Kidney (tissue), 14 donors: ENCODE data around the gene HK2. TPM values are rescaled to one million over a fixed set of nuclear protein-coding genes. Genes with fewer than 3 reads are reported as not detected.

Experiments
- DNase-seq, 5 donors: peaks; one replicate each; pipeline ENCODE4 v3.0.0-alpha.2; 2013 to 2020
- FAIRE-seq: peaks from 2 replicates; lab custom pipeline; 2012; peaks lifted over from hg19 to GRCh38; lab: Jason Lieb, UNC
- H3K27ac ChIP-seq, 2 donors: one replicate each; pipeline ENCODE4 v1.7.0; 2013; ENCODE audit warnings: low read depth in 2 of 2, low read length in 2 of 2, inconsistent platforms in 1 of 2
- H3K27me3 ChIP-seq: one replicate; pipeline ENCODE4 v1.7.1; 2013; ENCODE audit warnings: low read length, inconsistent platforms; ENCODE audit not compliant: control insufficient read depth, insufficient read depth
- H3K36me3 ChIP-seq, 3 donors: one replicate each; pipeline versions ENCODE4 v1.7.0 to v1.7.1; 2013; ENCODE audit warnings: low read length in 3 of 3, control low read depth in 1 of 3, inconsistent platforms in 1 of 3; ENCODE audit not compliant: insufficient read depth in 3 of 3, control insufficient read depth in 2 of 3
- H3K4me1 ChIP-seq, 3 donors: one replicate each; pipeline versions ENCODE4 v1.7.0 to v1.7.1; 2013; ENCODE audit warnings: low read length in 3 of 3, inconsistent platforms in 1 of 3, low read depth in 1 of 3; ENCODE audit not compliant: control insufficient read depth in 2 of 3, insufficient read depth in 2 of 3
- H3K4me3 ChIP-seq, 3 donors: one replicate each; pipeline versions ENCODE4 v1.7.0 to v1.8.1; 2013; ENCODE audit warnings: low read length in 3 of 3, control low read depth in 1 of 3, inconsistent platforms in 1 of 3
- H3K9ac ChIP-seq, 3 donors: one replicate each; pipeline versions ENCODE4 v1.7.0 to v1.7.1; 2013; ENCODE audit warnings: low read length in 3 of 3, control low read depth in 1 of 3, inconsistent platforms in 1 of 3
- H3K9me3 ChIP-seq, 3 donors: one replicate each; pipeline versions ENCODE4 v1.7.0 to v1.7.1; 2013; ENCODE audit warnings: low read length in 3 of 3, control low read depth in 1 of 3, inconsistent platforms in 1 of 3; ENCODE audit not compliant: control insufficient read depth in 2 of 3, insufficient read depth in 1 of 3
- intact Hi-C: fragments of 100-400 bp; cut with DNase I; formaldehyde crosslinking; loops from one replicate; pipeline ENCODE4 v1.11.1; 2022
- polyA plus RNA-seq: library from polyadenylated mRNA; stranded (reverse); fragments of 350-450 nt; fragmentation: Illumina TruSeq; extraction: RNeasy Lipid Tissue Mini Kit (QIAGEN cat#74804); gene quantifications from one replicate; pipeline ENCODE4 v1.2.3, GENCODE V29; 2014; ENCODE audit warnings: low read depth, low replicate concordance; ENCODE audit not compliant: insufficient read depth
- total RNA-seq: library from RNA; stranded (reverse); fragmentation: NEBNext Ultra II Directional; extraction: Animal tissue kit (Norgen Biotek cat#: 25700); gene quantifications from one replicate; pipeline ENCODE4 v1.2.1, GENCODE V29; 2021
- TF ChIP-seq, protein P1 (sequence below): IDR thresholded peaks from 3 replicates; pipeline ENCODE4 v1.5.1; 2012; ENCODE audit warnings: mild to moderate bottlenecking, moderate library complexity, borderline replicate concordance; ENCODE audit not compliant: insufficient read depth; ENCODE audit errors: extremely low read depth
- donor health status: control.
- donor health status: control.
- donor health status: control.
- donor health status: control.
- donor health status: control.
- donor health status: DM: yes; HTN: yes; CAD: no.
- donor health status: Normal renal cell carcinoma (clear cell type).

HK2 gene
- total and polyA plus RNA-seq, 2 donors from 2014 or later = 0.47 to 8.6 TPM

DNA sequence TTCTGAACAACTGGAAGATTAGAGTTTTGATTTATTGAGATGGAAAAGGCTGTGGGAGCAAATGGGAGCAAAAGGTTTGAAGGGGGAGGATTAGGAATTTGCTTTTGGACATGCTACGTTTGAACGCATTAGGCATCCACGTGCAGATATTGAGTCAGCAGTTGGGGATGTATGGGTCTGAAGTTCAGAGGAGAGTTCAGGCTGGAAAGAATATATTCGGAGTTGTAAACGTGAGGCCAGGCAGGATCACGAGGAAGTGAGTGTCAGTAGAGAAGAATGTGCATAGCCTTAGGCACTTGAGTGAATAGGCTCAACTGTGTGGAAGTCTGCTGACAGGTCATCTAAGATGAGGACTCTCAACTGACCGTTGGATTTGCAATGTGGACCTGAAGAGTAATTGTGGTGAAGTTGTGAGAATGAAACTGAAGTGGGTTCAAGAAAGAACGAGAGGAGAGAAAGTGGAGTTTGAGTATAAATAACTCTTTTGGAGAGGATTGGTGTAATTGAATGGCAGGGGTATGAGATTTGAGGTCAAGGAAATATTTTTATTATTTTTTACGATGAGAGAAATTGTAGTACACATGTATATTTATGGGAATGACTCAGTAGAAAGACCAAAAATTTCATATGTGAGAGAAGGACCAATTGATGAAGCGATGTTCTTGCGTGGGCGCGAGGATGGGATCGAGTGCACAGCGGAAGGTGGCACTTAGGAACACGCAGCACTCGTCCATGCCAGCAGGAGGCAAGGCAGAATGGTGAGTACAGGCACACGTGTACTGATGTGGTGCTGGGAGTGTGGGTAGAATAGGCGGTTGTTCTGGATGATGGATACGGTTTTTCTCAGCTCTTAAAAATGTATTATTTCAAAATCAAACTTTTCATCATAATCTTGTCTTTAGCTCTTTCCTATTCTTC lies 84.0 kb downstream of the HK2 start:
- Histone ChIP-seq H3K9ac (no peak overlapping the region), H3K9me3 (no peaks in the 10 kb centered on the region), H3K27ac (no peak overlapping the region), H3K4me3 (no peak overlapping the region), H3K27me3 (no peaks in the 10 kb centered on the region), H3K4me1 (no peaks in the 10 kb centered on the region), H3K36me3 (no peaks in the 10 kb centered on the region)
- no peak for FAIRE-seq
- DNase-seq = peak in 1 of 5 donors; percentile 10
- intact Hi-C loops = no loop called here
- TF ChIP-seq, protein P1, sequence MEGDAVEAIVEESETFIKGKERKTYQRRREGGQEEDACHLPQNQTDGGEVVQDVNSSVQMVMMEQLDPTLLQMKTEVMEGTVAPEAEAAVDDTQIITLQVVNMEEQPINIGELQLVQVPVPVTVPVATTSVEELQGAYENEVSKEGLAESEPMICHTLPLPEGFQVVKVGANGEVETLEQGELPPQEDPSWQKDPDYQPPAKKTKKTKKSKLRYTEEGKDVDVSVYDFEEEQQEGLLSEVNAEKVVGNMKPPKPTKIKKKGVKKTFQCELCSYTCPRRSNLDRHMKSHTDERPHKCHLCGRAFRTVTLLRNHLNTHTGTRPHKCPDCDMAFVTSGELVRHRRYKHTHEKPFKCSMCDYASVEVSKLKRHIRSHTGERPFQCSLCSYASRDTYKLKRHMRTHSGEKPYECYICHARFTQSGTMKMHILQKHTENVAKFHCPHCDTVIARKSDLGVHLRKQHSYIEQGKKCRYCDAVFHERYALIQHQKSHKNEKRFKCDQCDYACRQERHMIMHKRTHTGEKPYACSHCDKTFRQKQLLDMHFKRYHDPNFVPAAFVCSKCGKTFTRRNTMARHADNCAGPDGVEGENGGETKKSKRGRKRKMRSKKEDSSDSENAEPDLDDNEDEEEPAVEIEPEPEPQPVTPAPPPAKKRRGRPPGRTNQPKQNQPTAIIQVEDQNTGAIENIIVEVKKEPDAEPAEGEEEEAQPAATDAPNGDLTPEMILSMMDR = no peak

DNA sequence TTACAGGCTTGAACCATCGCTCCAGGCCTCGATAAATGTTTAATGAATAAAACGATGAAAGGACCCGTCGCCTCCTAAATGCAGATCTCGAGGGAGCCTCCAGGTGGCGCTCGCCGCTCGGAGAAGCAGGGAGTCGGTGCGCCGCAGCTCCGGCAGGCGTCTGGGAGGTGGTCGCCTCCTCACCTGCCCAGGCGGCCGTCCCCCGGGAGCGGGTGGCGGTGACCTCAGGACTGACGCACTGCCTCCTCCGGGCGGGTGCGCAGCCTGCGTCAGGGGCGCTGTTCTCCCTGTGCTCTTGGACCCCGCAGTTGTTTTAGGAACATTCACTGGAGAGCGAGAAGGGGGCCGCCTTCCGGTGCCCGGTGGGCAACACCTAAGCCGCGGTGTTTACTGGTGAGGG lies 85.9 kb downstream of the HK2 start:
- FAIRE-seq (no peak), DNase-seq (peak; percentile 71 to 87 (median 85))
- Histone ChIP-seq H3K9me3 (no peaks in the 10 kb centered on the region), H3K27ac (no peak overlapping the region), H3K27me3 (no peaks in the 10 kb centered on the region), H3K4me1 (no peaks in the 10 kb centered on the region), H3K36me3 (no peaks in the 10 kb centered on the region), H3K9ac (no peak overlapping the region), H3K4me3 (peak overlapping the region in 2 of 3 donors; percentile 12 to 37)
- intact Hi-C loops = no loop called here
- TF ChIP-seq, protein P1 = peak; percentile 75

DNA sequence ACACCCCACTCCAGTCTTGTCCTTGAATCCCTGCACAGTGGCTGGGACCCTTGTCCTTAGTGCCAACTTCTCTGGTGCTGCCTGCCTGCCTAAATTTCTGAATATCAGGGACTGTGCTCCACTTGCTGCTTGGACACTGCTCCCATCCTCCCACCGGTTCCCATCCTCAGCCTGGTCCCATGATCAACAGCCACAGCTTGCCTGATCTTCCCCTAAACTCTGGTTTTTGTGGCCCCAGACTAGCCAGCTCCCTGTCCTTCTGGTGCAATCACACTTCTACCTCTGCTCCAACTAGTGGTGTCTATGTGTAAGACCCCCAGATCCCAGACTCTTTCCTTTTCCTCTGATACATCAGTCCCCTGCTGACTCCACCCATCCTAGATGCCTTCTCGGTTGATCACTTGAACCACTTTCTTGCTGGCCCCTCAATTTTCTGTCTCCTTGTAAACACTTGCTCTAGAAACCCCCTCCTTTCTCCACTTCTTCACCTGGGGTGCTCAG lies 87.4 kb downstream of the HK2 start:
- FAIRE-seq (no peak), DNase-seq (no peak)
- intact Hi-C loops = no loop called here
- H3K9me3 ChIP-seq = no peaks in the 10 kb centered on the region
- H3K4me3 ChIP-seq = no peak overlapping the region
- no peak overlapping the region for H3K9ac ChIP-seq
- H3K27ac ChIP-seq = no peak overlapping the region
- H3K27me3 ChIP-seq = no peaks in the 10 kb centered on the region
- no peaks in the 10 kb centered on the region for H3K4me1 ChIP-seq
- H3K36me3 ChIP-seq = no peaks in the 10 kb centered on the region
- TF ChIP-seq, protein P1 = no peak
